Left cardiac atrium (tissue), 2 donors: Measurements from ENCODE around the gene TMEM115. TPM values are rescaled to one million over a fixed set of nuclear protein-coding genes. Genes with fewer than 3 reads are reported as not detected.

Experiments
- total RNA-seq, 2 donors: library from RNA; stranded (reverse); fragmentation: NEBNext Ultra II Directional; extraction: Animal tissue kit (Norgen Biotek cat#: 25700); gene quantifications; one replicate each; pipeline ENCODE4 v1.2.1, GENCODE V29; 2021
- donor health status: DM: no; HTN: yes; CAD: no; lungs with severe emphysema.
- donor health status: DM: yes; HTN: yes; CAD: no.

Gene TMEM115
- total RNA-seq, 2 donors from 2014 or later, result 28.7 to 33.4 TPM

Other genes with a start within 250 kb of the TMEM115 start
- gene SEMA3F, start 204.2 kb downstream of the TMEM115 start, total RNA-seq, result 10 to 100 TPM; 12.5 to 24.0 TPM
- gene GNAT1, start 167.9 kb downstream of the TMEM115 start, total RNA-seq, result not detected
- 1 to 10 TPM; 5.2 to 7.7 TPM for gene SLC38A3, start 154.2 kb downstream of the TMEM115 start, total RNA-seq
- gene GNAI2, start 123.3 kb downstream of the TMEM115 start, total RNA-seq, result 100 to 1,000 TPM; 179 to 181 TPM
- gene SEMA3B, start 90.4 kb downstream of the TMEM115 start, total RNA-seq, result 10 to 100 TPM; 14.3 to 32.6 TPM
- 1 to 10 TPM; 1.4 to 6.6 TPM for gene LSMEM2, start 80.4 kb downstream of the TMEM115 start, total RNA-seq
- 10 to 100 TPM; 53.1 to 68.8 TPM for gene IFRD2, start 67.1 kb downstream of the TMEM115 start, total RNA-seq
- gene HYAL3, start 60.1 kb downstream of the TMEM115 start, total RNA-seq, result 1 to 10 TPM; 1.7 to 1.8 TPM
- gene NAA80, start 60.1 kb downstream of the TMEM115 start, total RNA-seq, result 1 to 10 TPM; 5.8 to 7.2 TPM
- 10 to 100 TPM; 24.6 to 26.6 TPM for gene HYAL1, start 55.9 kb downstream of the TMEM115 start, total RNA-seq
- 100 to 1,000 TPM in 1 of 2 donors, 10 to 100 TPM in 1; 53.4 to 103 TPM for gene HYAL2, start 36.8 kb downstream of the TMEM115 start, total RNA-seq
- 10 to 100 TPM; 26.2 to 27.5 TPM for gene TUSC2, start 31.3 kb downstream of the TMEM115 start, total RNA-seq
- 10 to 100 TPM; 20.7 to 25.6 TPM for gene RASSF1, start 18.7 kb downstream of the TMEM115 start, total RNA-seq
- under 1 TPM in 1 of 2 donors, not detected in 1; 0.29 TPM for gene ZMYND10, start 13.8 kb downstream of the TMEM115 start, total RNA-seq
- gene NPRL2, start 8.7 kb downstream of the TMEM115 start, total RNA-seq, result 10 to 100 TPM; 12.6 to 19.9 TPM
- 1 to 10 TPM; 7.6 to 9.2 TPM for gene CYB561D2, start 8.7 kb downstream of the TMEM115 start, total RNA-seq
- gene CACNA2D2, start 144.1 kb upstream of the TMEM115 start, total RNA-seq, result 1 to 10 TPM; 4.6 to 7.8 TPM
- gene C3orf18, start 208.2 kb upstream of the TMEM115 start, total RNA-seq, result 10 to 100 TPM; 29.7 to 32.3 TPM
- 10 to 100 TPM; 11.8 to 19.7 TPM for gene HEMK1, start 210.0 kb upstream of the TMEM115 start, total RNA-seq